BLaER1 treated with 17β-estradiol and CSF1 and Interleukin-3, amounts not matched to agents 10 nM and 100 nM (cell line): ENCODE measurements around the gene PAK4.

Experiments used
- H3K27ac ChIP-seq, 11 experiments: shearing (Covaris generic); formaldehyde crosslinking; 2 replicates each; pipeline ENCODE4 v1.8.1; 2022
- H3K27me3 ChIP-seq, 11 experiments: shearing (Covaris generic); formaldehyde crosslinking; 2 replicates each; pipeline ENCODE4 v1.8.1; 2022
- H3K36me3 ChIP-seq, 11 experiments: shearing (Covaris generic); formaldehyde crosslinking; 2 replicates each; pipeline ENCODE4 v1.8.1; 2022
- H3K4me1 ChIP-seq, 10 experiments: shearing (Covaris generic); formaldehyde crosslinking; 2 replicates each; pipeline ENCODE4 v1.8.1; 2022
- H3K4me2 ChIP-seq, 11 experiments: shearing (Covaris generic); formaldehyde crosslinking; 2 replicates each; pipeline ENCODE4 v1.8.1; 2022
- H3K4me3 ChIP-seq, 10 experiments: shearing (Covaris generic); formaldehyde crosslinking; 2 replicates each; pipeline ENCODE4 v1.8.1; 2022
- H3K9ac ChIP-seq, 11 experiments: shearing (Covaris generic); formaldehyde crosslinking; 2 replicates each; pipeline ENCODE4 v1.8.1; 2022
- H3K9me3 ChIP-seq, 11 experiments: shearing (Covaris generic); formaldehyde crosslinking; replicated peaks in 1 of 11; 2 replicates each; pipeline ENCODE4 v1.8.1; 2022
- H4K20me1 ChIP-seq, 11 experiments: shearing (Covaris generic); formaldehyde crosslinking; 2 replicates each; pipeline ENCODE4 v1.8.1; 2022
- Cebpa-rat ChIP-seq, 11 experiments: shearing (Covaris generic); IDR thresholded peaks; 2 replicates each; pipeline ENCODE4 v1.8.1; 2022

The PAK4 gene

GRCh38 chr19:39131255-39131755, 5.7 kb downstream of the PAK4 start:
- peak overlapping the region; percentile 27 to 74 (median 60); a peak in 21 of 22 replicates for H3K9ac ChIP-seq
- H3K27me3 ChIP-seq, result no peaks in the 10 kb centered on the region
- peak overlapping the region; percentile 64 to 92 (median 88) for H3K4me2 ChIP-seq
- H3K36me3 ChIP-seq, result 0 out of 22 replicates have a peak, but pooled peaks cover 0 to 5% (median 0%) of the 10 kb centered on the region in 11 experiments
- H3K9me3 ChIP-seq, result no peaks in the 10 kb centered on the region
- H3K4me3 ChIP-seq, result peak overlapping the region in 8 of 10 experiments; percentile 1 to 55 (median 22); a peak in 12 of 20 replicates
- H4K20me1 ChIP-seq, result peaks cover 6 to 97% (median 89%) of the 10 kb centered on the region in 11 experiments; a peak in 21 of 22 replicates
- peak overlapping the region in 9 of 11 experiments; percentile 23 to 79 (median 70); a peak in 20 of 22 replicates for H3K27ac ChIP-seq
- H3K4me1 ChIP-seq, result peaks cover 52 to 96% (median 87%) of the 10 kb centered on the region in 10 experiments
- no peak for TF ChIP-seq Cebpa-rat (IDR thresholded peaks at IDR 0.05)

- Histone ChIP-seq H3K27me3 (no peaks in the 10 kb centered on the region), H4K20me1 (peaks cover 6 to 98% (median 91%) of the 10 kb centered on the region in 11 experiments; a peak in 21 of 22 replicates), H3K9ac (peak overlapping the region in 3 of 11 experiments; percentile 60 to 67 (median 63); a peak in 5 of 22 replicates), H3K36me3 (peaks cover 0 to 11% (median 0%) of the 10 kb centered on the region in 11 experiments; a peak in 1 of 22 replicates), H3K9me3 (no peaks in the 10 kb centered on the region), H3K4me3 (no peak overlapping the region), H3K27ac (peak overlapping the region in 3 of 11 experiments; percentile 67 to 79 (median 73); a peak in 5 of 22 replicates), H3K4me2 (peak overlapping the region; percentile 64 to 92 (median 88)), H3K4me1 (peaks cover 47 to 95% (median 85%) of the 10 kb centered on the region in 10 experiments)
- no peak for TF ChIP-seq Cebpa-rat (IDR thresholded peaks at IDR 0.05)
Observed at GRCh38 chr19:39132344-39132969, 6.9 kb downstream of the PAK4 start.

DNA sequence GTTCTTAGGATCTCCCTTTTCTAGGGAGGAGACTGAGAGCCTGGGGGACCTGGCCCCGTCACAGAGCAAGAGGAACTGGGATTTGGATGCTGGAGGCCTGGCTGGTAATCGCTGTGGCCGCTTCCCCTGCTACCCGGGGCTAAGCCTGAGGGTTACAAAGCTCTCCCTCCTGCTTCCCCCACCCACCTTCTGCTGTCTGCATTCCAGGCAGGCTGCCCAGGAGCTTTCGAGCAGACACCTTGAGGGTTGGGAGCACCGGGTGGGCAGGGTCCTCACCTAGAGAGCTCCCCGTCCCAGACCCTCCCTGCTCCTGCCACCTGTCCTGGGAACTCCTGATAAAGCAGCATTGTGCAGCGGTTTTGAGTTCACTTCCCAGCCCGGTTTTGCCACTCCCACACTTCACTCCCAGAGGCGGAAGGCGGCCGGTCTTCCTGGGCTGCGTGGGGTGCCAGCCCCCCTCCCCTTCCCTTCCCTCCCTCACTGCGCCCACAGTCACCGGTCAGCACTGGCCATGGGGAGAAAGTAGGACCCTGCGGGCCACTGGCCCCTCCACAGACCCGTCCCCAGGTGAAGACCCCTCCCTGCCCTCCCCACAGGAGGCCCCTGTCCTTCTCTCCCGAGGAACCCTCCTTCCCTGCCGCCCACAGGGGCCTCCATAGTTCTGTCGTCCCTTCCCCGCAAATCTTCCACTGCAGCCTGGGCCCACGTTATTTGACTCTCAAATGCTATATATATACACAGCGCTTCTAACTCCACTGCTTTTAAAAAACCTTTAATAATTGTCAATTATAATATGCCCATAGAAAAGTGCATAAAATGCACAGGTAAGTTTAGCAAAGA, 8.1 kb downstream of the PAK4 start:
- Histone ChIP-seq H3K4me3 (no peak overlapping the region), H3K9me3 (no peaks in the 10 kb centered on the region), H3K27ac (no peak overlapping the region), H3K4me1 (peaks cover 47 to 88% (median 79%) of the 10 kb centered on the region in 10 experiments), H3K4me2 (peak overlapping the region; percentile 25 to 92 (median 87); a peak in 15 of 22 replicates), H3K9ac (no peak overlapping the region), H4K20me1 (peaks cover 6 to 98% (median 91%) of the 10 kb centered on the region in 11 experiments; a peak in 21 of 22 replicates), H3K36me3 (peaks cover 0 to 11% (median 0%) of the 10 kb centered on the region in 11 experiments; a peak in 2 of 22 replicates), H3K27me3 (no peaks in the 10 kb centered on the region)
- TF ChIP-seq Cebpa-rat (IDR thresholded peaks at IDR 0.05), result no peak

- peaks cover 14 to 100% (median 100%) of the 10 kb centered on the region in 11 experiments; a peak in 21 of 22 replicates for H4K20me1 ChIP-seq
- no peaks in the 10 kb centered on the region for H3K9me3 ChIP-seq
- H3K36me3 ChIP-seq, result peaks cover 0 to 11% (median 0%) of the 10 kb centered on the region in 11 experiments; a peak in 3 of 22 replicates
- 0 out of 22 replicates have a peak overlapping the region, but pooled peaks of 1 of the 11 experiments have one; percentile 3 for H3K9ac ChIP-seq
- H3K4me2 ChIP-seq, result peak overlapping the region in 9 of 11 experiments; percentile 20 to 64 (median 43); a peak in 15 of 22 replicates
- H3K27me3 ChIP-seq, result no peaks in the 10 kb centered on the region
- no peak overlapping the region for H3K4me3 ChIP-seq
- no peak for TF ChIP-seq Cebpa-rat (IDR thresholded peaks at IDR 0.05)
- H3K27ac ChIP-seq, result no peak overlapping the region
- peaks cover 42 to 89% (median 80%) of the 10 kb centered on the region in 10 experiments for H3K4me1 ChIP-seq
Observed at GRCh38 chr19:39135701-39136100, 10.1 kb downstream of the PAK4 start.

DNA sequence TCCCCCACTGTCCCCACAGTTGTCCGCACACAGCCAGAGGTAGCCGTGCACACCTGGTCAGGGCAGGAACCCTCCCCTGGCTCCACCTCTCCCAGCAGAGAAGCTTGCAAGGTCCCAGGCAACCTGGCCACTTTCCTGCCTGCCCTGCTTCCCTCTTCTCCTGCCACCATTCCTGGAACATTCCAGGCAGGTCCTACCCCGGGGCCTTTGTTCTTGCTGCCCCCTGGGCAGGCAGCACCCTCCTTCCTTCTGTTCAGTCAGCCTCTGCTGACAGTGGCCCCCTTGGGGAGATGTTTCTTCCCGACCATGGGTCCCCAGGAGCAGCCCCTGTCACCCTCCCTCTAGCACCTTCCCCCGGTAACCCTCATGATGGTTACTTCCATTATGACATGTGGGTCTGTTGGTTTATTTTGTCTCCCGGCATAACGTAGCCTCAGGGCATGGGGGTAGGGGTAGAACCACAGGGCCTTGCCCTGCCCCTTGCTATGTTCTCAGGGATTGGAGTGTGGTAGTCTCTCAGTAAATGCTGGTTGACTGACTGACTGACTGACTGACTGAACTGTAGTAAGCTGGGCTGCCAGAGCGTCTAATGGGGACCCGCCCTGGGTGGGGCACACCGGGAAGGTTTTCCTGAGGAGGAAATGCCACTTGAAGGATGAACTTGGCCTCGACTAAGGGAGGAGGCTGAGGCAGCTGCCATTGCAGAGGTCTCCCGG, 10.8 kb downstream of the PAK4 start:
- H4K20me1 ChIP-seq, result peaks cover 14 to 100% (median 100%) of the 10 kb centered on the region in 11 experiments; a peak in 21 of 22 replicates
- TF ChIP-seq Cebpa-rat (IDR thresholded peaks at IDR 0.05), result no peak
- H3K27me3 ChIP-seq, result no peaks in the 10 kb centered on the region
- peaks cover 0 to 11% (median 0%) of the 10 kb centered on the region in 11 experiments; a peak in 3 of 22 replicates for H3K36me3 ChIP-seq
- H3K9ac ChIP-seq, result peak overlapping the region in 2 of 11 experiments; percentile 26 to 30; a peak in 2 of 22 replicates
- peak overlapping the region; percentile 17 to 64 (median 40); a peak in 18 of 22 replicates for H3K4me2 ChIP-seq
- H3K9me3 ChIP-seq, result no peaks in the 10 kb centered on the region
- H3K4me1 ChIP-seq, result peaks cover 35 to 87% (median 77%) of the 10 kb centered on the region in 10 experiments
- H3K4me3 ChIP-seq, result no peak overlapping the region
- H3K27ac ChIP-seq, result no peak overlapping the region; a peak in 1 of 22 replicates

DNA sequence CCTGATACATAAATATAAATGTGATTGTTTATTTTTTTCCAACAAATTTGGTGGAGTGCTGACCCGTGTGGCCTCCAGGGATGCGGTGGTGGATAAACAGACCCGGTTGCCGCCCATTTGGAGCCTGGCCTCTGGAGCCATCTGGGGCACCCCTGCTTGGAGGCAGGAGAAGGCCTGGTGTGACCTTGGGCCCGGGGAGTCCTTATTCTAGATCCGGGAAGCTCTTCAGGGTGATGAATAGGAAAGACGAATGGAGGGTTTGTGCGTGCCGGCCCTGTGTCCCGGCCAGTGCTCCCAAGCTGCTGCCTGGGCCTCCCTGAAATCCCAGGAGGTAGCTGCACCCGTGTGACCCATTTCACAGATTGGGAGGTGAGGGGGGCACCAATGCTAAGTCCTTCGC, 11.5 kb downstream of the PAK4 start:
- no peak overlapping the region for H3K9ac ChIP-seq
- peaks cover 14 to 100% (median 100%) of the 10 kb centered on the region in 11 experiments; a peak in 21 of 22 replicates for H4K20me1 ChIP-seq
- peaks cover 32 to 87% (median 77%) of the 10 kb centered on the region in 10 experiments for H3K4me1 ChIP-seq
- H3K9me3 ChIP-seq, result no peaks in the 10 kb centered on the region
- no peak overlapping the region for H3K4me3 ChIP-seq
- H3K27me3 ChIP-seq, result no peaks in the 10 kb centered on the region
- peaks cover 0 to 11% (median 0%) of the 10 kb centered on the region in 11 experiments; a peak in 3 of 22 replicates for H3K36me3 ChIP-seq
- no peak for TF ChIP-seq Cebpa-rat (IDR thresholded peaks at IDR 0.05)
- peak overlapping the region in 3 of 11 experiments; percentile 24 to 53 (median 29); a peak in 4 of 22 replicates for H3K4me2 ChIP-seq
- H3K27ac ChIP-seq, result no peak overlapping the region

DNA sequence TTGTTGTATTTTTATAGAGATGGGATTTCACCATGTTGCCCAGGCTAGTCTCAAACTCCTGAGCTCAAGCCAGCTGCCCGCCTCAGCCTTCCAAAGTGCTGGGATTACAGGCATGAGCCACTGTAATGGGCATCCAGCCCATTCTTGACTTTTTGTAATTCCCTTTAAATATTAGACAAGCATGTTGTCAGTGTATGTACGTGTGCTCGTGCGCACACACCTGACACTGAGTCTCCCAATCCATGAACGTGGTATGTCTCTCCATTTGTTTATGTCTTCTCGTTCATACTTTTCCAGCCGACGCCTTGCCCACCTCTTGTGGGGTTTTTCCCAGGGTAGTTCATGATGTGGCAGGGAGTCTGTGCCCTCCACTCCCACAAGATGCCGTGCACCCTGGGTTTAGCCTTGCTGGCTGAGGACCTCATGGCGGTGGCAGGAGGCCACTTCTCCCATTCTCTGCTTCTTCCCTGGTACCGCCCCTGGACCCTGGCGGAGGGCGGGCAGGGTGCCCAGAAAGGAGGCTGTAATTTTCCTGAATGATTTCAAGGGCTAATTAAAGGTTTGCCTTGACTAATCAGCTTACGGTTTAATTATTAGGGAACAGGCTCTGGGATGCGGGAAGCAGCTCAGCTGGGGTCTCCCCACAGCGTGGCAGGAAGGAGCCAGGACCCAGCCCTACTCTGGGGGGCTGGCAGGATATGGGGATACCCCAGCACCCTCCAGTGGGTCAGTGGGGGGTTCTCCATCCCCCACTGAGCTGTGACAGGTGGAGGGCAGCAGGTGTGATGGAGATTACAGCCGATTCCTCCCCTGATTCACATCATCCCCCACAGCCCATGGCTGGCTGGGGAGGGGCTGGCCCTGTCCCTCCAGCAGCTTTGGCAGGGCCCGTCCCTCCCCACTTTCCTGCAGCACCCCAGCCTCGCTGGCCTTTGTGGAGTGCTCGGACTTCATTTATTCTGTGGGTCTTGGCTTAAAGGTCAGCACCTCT, 12.9 kb downstream of the PAK4 start:
- peak overlapping the region in 4 of 11 experiments; percentile 10 to 20 (median 16); a peak in 2 of 22 replicates for H3K4me2 ChIP-seq
- no peaks in the 10 kb centered on the region for H3K27me3 ChIP-seq
- H4K20me1 ChIP-seq, result peaks cover 8 to 100% (median 100%) of the 10 kb centered on the region in 11 experiments; a peak in 21 of 22 replicates
- H3K9ac ChIP-seq, result peak overlapping the region in 2 of 11 experiments; percentile 19 to 21; a peak in 2 of 22 replicates
- peaks cover 34 to 87% (median 74%) of the 10 kb centered on the region in 10 experiments for H3K4me1 ChIP-seq
- H3K9me3 ChIP-seq, result no peaks in the 10 kb centered on the region
- H3K4me3 ChIP-seq, result no peak overlapping the region
- H3K27ac ChIP-seq, result no peak overlapping the region
- H3K36me3 ChIP-seq, result peaks cover 0 to 11% (median 0%) of the 10 kb centered on the region in 11 experiments; a peak in 3 of 22 replicates
- no peak for TF ChIP-seq Cebpa-rat (IDR thresholded peaks at IDR 0.05)
